Parathyroid adenoma (tissue), 2 donors: ENCODE measurements around the gene ATP7B.

Experiments used
- H2AFZ ChIP-seq: fragments of 300-600 bp; sonication (generic); one replicate; pipeline ENCODE4 v1.7.0; 2017; ENCODE audit warnings: antibody characterized with exemption, mild to moderate bottlenecking
- H3K27ac ChIP-seq: fragments of 300-600 bp; sonication (generic); one replicate; pipeline ENCODE4 v1.7.0; 2017
- H3K27me3 ChIP-seq: fragments of 300-600 bp; sonication (generic); one replicate; pipeline ENCODE4 v1.7.0; 2017; ENCODE audit warnings: low read length; ENCODE audit not compliant: control insufficient read depth, insufficient read depth
- H3K36me3 ChIP-seq: fragments of 300-600 bp; sonication (generic); one replicate; pipeline ENCODE4 v1.7.0; 2017; ENCODE audit warnings: low read length; ENCODE audit not compliant: control insufficient read depth, insufficient read depth
- H3K4me1 ChIP-seq: fragments of 300-600 bp; sonication (generic); one replicate; pipeline ENCODE4 v1.7.0; 2017; ENCODE audit warnings: control low read depth
- H3K4me2 ChIP-seq: fragments of 300-600 bp; sonication (generic); one replicate; pipeline ENCODE4 v1.7.0; 2017; ENCODE audit warnings: low read length
- H3K4me3 ChIP-seq: fragments of 300-600 bp; sonication (generic); one replicate; pipeline ENCODE4 v1.7.0; 2017; ENCODE audit warnings: low read depth, low read length
- H3K79me2 ChIP-seq: fragments of 300-600 bp; sonication (generic); one replicate; pipeline ENCODE4 v1.7.0; 2017; ENCODE audit warnings: control low read depth
- H3K9ac ChIP-seq: fragments of 300-600 bp; sonication (generic); one replicate; pipeline ENCODE4 v1.7.0; 2017; ENCODE audit warnings: mild to moderate bottlenecking
- H3K9me3 ChIP-seq: fragments of 300-600 bp; sonication (generic); one replicate; pipeline ENCODE4 v1.7.0; 2017; ENCODE audit warnings: low read length; ENCODE audit not compliant: control insufficient read depth
- TF ChIP-seq, protein P1 (sequence below): fragments of 300-600 bp; sonication (generic); IDR thresholded peaks from one replicate; pipeline ENCODE4 v1.7.0; 2017; ENCODE audit warnings: antibody characterized with exemption, mild to moderate bottlenecking
- donor health status: primary hyperparathyroidism.

The ATP7B gene

DNA sequence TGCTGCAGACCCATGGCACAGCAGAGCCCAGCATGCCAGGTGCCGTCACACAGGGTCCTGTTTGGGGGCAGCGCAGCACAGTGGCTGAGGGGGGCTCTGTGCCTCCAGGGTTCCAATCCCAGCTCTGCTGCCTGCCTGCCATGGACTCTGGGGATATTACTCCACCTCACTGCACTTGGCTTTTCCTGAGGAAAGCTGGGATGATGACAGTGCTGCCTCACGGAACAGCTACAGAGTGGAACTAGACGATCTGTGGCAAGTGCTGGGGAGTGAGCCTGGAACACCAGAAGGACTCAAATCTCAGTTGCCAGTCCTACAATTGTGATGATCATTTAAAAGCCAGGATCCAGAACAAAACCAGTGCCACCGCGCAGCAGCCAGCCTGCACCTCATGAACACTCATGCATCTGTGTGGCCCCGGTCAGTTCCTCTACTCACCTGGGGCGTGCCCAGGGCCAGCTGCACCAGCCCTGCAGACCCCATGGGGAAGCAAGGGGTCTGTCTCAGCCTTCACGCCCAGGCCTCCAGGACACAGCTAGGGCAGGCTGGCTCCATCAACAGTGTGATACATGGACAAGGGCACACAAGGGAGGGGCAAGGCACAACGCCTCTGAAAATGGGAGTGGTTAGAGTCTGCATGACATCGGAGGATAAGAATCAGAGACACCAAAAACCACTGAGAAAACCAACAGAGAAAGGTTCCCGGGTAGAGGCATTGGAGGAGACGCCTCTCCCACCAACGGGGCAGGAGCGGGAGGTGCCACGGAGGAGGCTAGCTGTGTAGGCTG, 55.2 kb downstream of the ATP7B start:
- no peaks in the 10 kb centered on the region for H3K79me2 ChIP-seq
- H3K9ac ChIP-seq = no peak overlapping the region
- no peak overlapping the region for H3K4me2 ChIP-seq
- H2AFZ ChIP-seq = no peak overlapping the region
- H3K36me3 ChIP-seq = no peaks in the 10 kb centered on the region
- no peaks in the 10 kb centered on the region for H3K9me3 ChIP-seq
- H3K4me3 ChIP-seq = no peak overlapping the region
- TF ChIP-seq, protein P1, sequence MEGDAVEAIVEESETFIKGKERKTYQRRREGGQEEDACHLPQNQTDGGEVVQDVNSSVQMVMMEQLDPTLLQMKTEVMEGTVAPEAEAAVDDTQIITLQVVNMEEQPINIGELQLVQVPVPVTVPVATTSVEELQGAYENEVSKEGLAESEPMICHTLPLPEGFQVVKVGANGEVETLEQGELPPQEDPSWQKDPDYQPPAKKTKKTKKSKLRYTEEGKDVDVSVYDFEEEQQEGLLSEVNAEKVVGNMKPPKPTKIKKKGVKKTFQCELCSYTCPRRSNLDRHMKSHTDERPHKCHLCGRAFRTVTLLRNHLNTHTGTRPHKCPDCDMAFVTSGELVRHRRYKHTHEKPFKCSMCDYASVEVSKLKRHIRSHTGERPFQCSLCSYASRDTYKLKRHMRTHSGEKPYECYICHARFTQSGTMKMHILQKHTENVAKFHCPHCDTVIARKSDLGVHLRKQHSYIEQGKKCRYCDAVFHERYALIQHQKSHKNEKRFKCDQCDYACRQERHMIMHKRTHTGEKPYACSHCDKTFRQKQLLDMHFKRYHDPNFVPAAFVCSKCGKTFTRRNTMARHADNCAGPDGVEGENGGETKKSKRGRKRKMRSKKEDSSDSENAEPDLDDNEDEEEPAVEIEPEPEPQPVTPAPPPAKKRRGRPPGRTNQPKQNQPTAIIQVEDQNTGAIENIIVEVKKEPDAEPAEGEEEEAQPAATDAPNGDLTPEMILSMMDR = no peak
- H3K4me1 ChIP-seq = no peaks in the 10 kb centered on the region
- H3K27ac ChIP-seq = no peak overlapping the region
- no peaks in the 10 kb centered on the region for H3K27me3 ChIP-seq

DNA sequence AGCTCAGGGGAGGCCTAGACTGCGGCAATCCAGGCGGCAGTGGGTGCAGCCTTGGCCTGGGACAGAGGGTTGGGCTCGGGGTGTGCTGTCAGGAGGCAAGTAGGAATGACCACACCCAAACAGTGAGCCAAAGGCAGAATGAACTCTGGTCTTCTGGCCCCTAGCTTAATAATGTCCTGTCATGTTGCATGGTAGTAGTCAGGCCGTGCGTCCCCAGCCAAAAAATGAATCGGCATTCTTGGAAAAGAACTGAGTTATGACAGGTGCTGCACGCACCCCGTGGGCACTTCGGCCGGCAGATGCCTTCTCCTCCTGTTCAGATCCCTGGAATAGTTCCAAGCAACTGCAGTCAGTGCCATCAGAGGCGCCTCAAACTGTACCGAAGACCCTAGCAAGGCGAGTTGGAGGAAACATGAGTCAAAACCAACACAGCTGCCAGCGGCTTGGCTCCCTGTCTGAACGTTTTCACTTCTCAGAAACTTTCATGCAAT, 55.9 kb downstream of the ATP7B start:
- H2AFZ ChIP-seq = no peak overlapping the region
- TF ChIP-seq, protein P1 = no peak
- no peak overlapping the region for H3K4me2 ChIP-seq
- H3K9ac ChIP-seq = no peak overlapping the region
- no peak overlapping the region for H3K27ac ChIP-seq
- H3K36me3 ChIP-seq = no peaks in the 10 kb centered on the region
- H3K4me1 ChIP-seq = no peaks in the 10 kb centered on the region
- H3K9me3 ChIP-seq = no peaks in the 10 kb centered on the region
- no peak overlapping the region for H3K4me3 ChIP-seq
- H3K79me2 ChIP-seq = no peaks in the 10 kb centered on the region
- no peaks in the 10 kb centered on the region for H3K27me3 ChIP-seq

DNA sequence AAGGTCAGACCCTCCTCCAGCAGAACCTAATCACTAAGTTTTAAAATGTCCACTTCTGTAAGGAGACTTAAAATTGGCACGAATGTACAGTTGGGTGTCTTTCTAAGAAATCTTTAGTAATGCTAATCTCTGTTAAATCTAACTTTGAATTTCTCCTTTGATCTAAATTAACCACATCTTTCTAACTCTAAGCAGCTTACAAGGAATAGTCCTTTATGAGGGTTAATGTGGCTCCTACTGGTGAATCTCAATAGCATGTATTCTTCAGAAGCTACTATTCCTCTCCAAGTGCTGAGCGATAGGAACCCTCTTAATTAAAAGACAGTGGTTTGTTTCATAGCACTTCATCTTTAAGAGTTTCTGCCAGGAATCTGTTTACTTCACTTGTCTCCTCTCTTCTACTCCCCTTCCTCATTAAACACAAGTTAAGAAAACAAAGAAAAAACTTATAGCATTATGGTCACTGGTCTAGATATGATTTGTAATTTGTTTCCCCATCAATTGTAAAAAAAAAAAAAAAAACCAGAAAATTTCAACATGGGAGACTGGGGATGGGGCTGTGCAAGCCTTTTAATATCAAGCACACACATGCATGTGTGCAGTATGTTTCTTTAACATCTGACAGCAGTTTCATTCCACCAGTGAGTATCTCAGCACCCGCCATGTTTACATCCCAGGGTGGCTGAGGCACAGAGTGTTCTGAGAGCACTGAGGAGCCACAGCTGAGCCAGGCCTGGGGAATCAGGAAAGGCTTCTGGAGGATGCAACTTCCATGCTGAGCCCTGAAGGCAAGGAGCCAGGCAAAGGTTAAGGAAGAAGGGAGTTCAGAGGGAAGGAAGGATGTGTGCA, 57.7 kb downstream of the ATP7B start:
- H3K4me2 ChIP-seq = no peak overlapping the region
- H3K9ac ChIP-seq = no peak overlapping the region
- no peaks in the 10 kb centered on the region for H3K27me3 ChIP-seq
- H2AFZ ChIP-seq = no peak overlapping the region
- H3K4me3 ChIP-seq = no peak overlapping the region
- no peaks in the 10 kb centered on the region for H3K79me2 ChIP-seq
- TF ChIP-seq, protein P1 = no peak
- no peaks in the 10 kb centered on the region for H3K9me3 ChIP-seq
- no peaks in the 10 kb centered on the region for H3K36me3 ChIP-seq
- no peak overlapping the region for H3K27ac ChIP-seq
- no peaks in the 10 kb centered on the region for H3K4me1 ChIP-seq

DNA sequence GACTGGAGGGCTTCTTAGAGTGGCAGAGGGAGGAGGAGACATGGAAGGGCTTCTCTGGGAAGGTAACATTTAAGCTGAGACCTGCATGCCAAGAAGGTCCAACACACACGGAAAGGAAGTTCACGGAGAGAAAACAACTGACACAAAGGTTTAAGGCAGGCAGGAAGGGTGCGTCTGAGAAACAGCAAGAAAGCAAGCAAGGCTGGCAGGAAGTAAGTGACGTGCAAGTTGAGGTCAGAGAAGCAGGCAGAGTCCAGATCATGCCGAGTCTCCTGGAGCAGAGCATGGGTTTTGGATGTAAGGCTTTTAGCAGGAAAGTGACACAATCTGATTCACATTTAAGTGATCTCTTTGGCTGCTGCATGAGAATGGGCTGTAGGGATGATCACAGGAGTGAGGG, 60.5 kb downstream of the ATP7B start:
- Histone ChIP-seq H3K9me3 (no peaks in the 10 kb centered on the region), H3K79me2 (no peaks in the 10 kb centered on the region), H3K4me1 (no peaks in the 10 kb centered on the region), H3K36me3 (no peaks in the 10 kb centered on the region), H3K9ac (no peak overlapping the region), H3K27ac (no peak overlapping the region), H3K4me3 (no peak overlapping the region), H3K4me2 (no peak overlapping the region), H2AFZ (no peak overlapping the region), H3K27me3 (no peaks in the 10 kb centered on the region)
- TF ChIP-seq, protein P1 = no peak
